IMR-90 (cell line): ENCODE measurements around the gene CYFIP1. TPM values are rescaled to one million over a fixed set of nuclear protein-coding genes. Genes with fewer than 3 reads are reported as not detected.

Experiments used
- ATAC-seq: fragments of 200-7000 bp; cut with Tn5 transposase; 2 replicates; pipeline ENCODE4 v1.9.1; 2020; ENCODE audit warnings: low read depth, mild to moderate bottlenecking, moderate library complexity
- BruUV-seq: library from RNA; stranded (reverse); fragments of 400-500 nt; replicated peaks from 2 replicates; lab custom pipeline; 2021; lab: Mats Ljungman, UMichigan
- CTCF ChIA-PET: fragments of 300-600 bp; formaldehyde crosslinking; extraction: SDS; loops from one replicate; lab custom pipeline; 2021; ENCODE audit warnings: antibody characterized with exemption; lab: Yijun Ruan, JAX
- POLR2A ChIA-PET: fragments of 300-600 bp; sonication (Branson Sonifier 250); formaldehyde crosslinking; loops from one replicate; lab custom pipeline; 2022; ENCODE audit warnings: antibody characterized with exemption; ENCODE audit not compliant: unreplicated experiment; lab: Charles Lee
- DNase-seq: peaks from one replicate; pipeline ENCODE4 v3.0.0; 2013
- H2AFZ ChIP-seq: replicated peaks from 2 replicates; pipeline ENCODE3; 2013; ENCODE audit warnings: low read length, mild to moderate bottlenecking; ENCODE audit not compliant: poor library complexity
- H2AK5ac ChIP-seq: 2 replicates; pipeline ENCODE4 v1.6.1; 2013; ENCODE audit warnings: low read depth, low read length, inconsistent platforms
- H2AK9ac ChIP-seq: replicated peaks from 2 replicates; pipeline ENCODE3; 2013; ENCODE audit warnings: mild to moderate bottlenecking, low read depth, low read length, moderate library complexity; ENCODE audit not compliant: poor library complexity
- H2BK120ac ChIP-seq: 2 replicates; pipeline ENCODE4 v1.6.1; 2013; ENCODE audit warnings: low read depth, low read length, inconsistent platforms
- H2BK15ac ChIP-seq: 3 replicates; pipeline ENCODE4 v1.6.1; 2013; ENCODE audit warnings: low read depth, low read length, inconsistent platforms
- H2BK20ac ChIP-seq: 2 replicates; pipeline ENCODE4 v1.6.1; 2013; ENCODE audit warnings: low read depth, mild to moderate bottlenecking, inconsistent platforms, low read length, moderate library complexity
- H2BK5ac ChIP-seq: 2 replicates; pipeline ENCODE4 v1.6.1; 2013; ENCODE audit warnings: mild to moderate bottlenecking, low read depth, low read length, inconsistent platforms; ENCODE audit not compliant: poor library complexity, severe bottlenecking
- H3K14ac ChIP-seq: replicated peaks from 2 replicates; pipeline ENCODE4 v1.6.1; 2013; ENCODE audit warnings: low read depth, low read length, inconsistent platforms
- H3K18ac ChIP-seq: 2 replicates; pipeline ENCODE4 v1.6.1; 2013; ENCODE audit warnings: low read depth, low read length, control low read depth
- H3K23ac ChIP-seq: 2 replicates; pipeline ENCODE4 v1.6.1; 2013; ENCODE audit warnings: low read depth, low read length, inconsistent platforms
- H3K27ac ChIP-seq: 2 replicates; pipeline ENCODE4 v1.5.1; 2013; ENCODE audit warnings: mild to moderate bottlenecking, control low read depth, low read length; ENCODE audit not compliant: insufficient read depth
- H3K27me3 ChIP-seq: 2 replicates; pipeline ENCODE4 v1.6.1; 2013; ENCODE audit warnings: low read length; ENCODE audit not compliant: control insufficient read depth, insufficient read depth
- H3K36me3 ChIP-seq: 2 replicates; pipeline ENCODE4 v1.6.1; 2013; ENCODE audit warnings: low read length, mixed read lengths; ENCODE audit not compliant: control insufficient read depth, insufficient read depth
- H3K4ac ChIP-seq: 2 replicates; pipeline ENCODE4 v1.6.1; 2013; ENCODE audit warnings: low read depth, low read length, inconsistent platforms
- H3K4me1 ChIP-seq: 2 replicates; pipeline ENCODE4 v1.6.1; 2013; ENCODE audit warnings: low read length, mixed read lengths; ENCODE audit not compliant: control insufficient read depth, insufficient read depth
- H3K4me2 ChIP-seq: 2 replicates; pipeline ENCODE4 v1.6.1; 2013; ENCODE audit warnings: low read depth, mild to moderate bottlenecking, control low read depth, low read length, moderate library complexity
- H3K4me3 ChIP-seq: 2 replicates; pipeline ENCODE4 v1.5.1; 2013; ENCODE audit warnings: low read depth, mild to moderate bottlenecking, control low read depth, low read length, moderate library complexity; ENCODE audit not compliant: insufficient read depth
- H3K56ac ChIP-seq: 2 replicates; pipeline ENCODE4 v1.6.1; 2013; ENCODE audit warnings: low read length, inconsistent platforms; ENCODE audit not compliant: insufficient read depth; ENCODE audit errors: extremely low read depth
- H3K79me1 ChIP-seq, 2 experiments: 2 replicates each; pipeline ENCODE4 v1.6.1; 2013; ENCODE audit warnings: low read length in 2 of 2, inconsistent platforms in 1 of 2, low read depth in 1 of 2
- H3K9ac ChIP-seq: 2 replicates; pipeline ENCODE4 v1.6.1; 2013; ENCODE audit warnings: low read depth, low read length, control low read depth
- H3K9me1 ChIP-seq: 2 replicates; pipeline ENCODE4 v1.6.1; 2013; ENCODE audit warnings: low read length, inconsistent platforms; ENCODE audit not compliant: insufficient read depth
- H3K9me3 ChIP-seq: 2 replicates; pipeline ENCODE4 v1.6.1; 2013; ENCODE audit warnings: low read length; ENCODE audit not compliant: control insufficient read depth, insufficient read depth
- H4K20me1 ChIP-seq: 2 replicates; pipeline ENCODE4 v1.6.1; 2013; ENCODE audit warnings: low read length, inconsistent platforms; ENCODE audit not compliant: insufficient read depth
- H4K5ac ChIP-seq: 2 replicates; pipeline ENCODE4 v1.6.1; 2013; ENCODE audit warnings: mild to moderate bottlenecking, low read depth, low read length, control low read depth
- H4K8ac ChIP-seq, 2 experiments: 2 replicates each; pipeline ENCODE4 v1.6.1; 2013; ENCODE audit warnings: low read depth in 2 of 2, low read length in 2 of 2, control low read depth in 1 of 2, inconsistent platforms in 1 of 2
- H4K91ac ChIP-seq: 2 replicates; pipeline ENCODE4 v1.6.1; 2013; ENCODE audit warnings: low read depth, low read length, inconsistent platforms; ENCODE audit not compliant: insufficient read depth
- FOS ChIP-seq: fragments of 150-350 bp; IDR thresholded peaks from 2 replicates; pipeline ENCODE4 v1.6.1; 2016; ENCODE audit warnings: low read depth, low read length
- MAFK ChIP-seq: IDR thresholded peaks from 2 replicates; pipeline ENCODE4 v1.6.1; 2012; ENCODE audit warnings: low read depth, low read length, improper control_type of control experiment
- MAZ ChIP-seq: IDR thresholded peaks from 2 replicates; pipeline ENCODE4 v1.6.1; 2012; ENCODE audit warnings: low read depth, mild to moderate bottlenecking, low read length, improper control_type of control experiment, moderate library complexity, borderline replicate concordance
- RCOR1 ChIP-seq: IDR thresholded peaks from 2 replicates; pipeline ENCODE4 v1.6.1; 2012; ENCODE audit warnings: mild to moderate bottlenecking, low read length, improper control_type of control experiment; ENCODE audit not compliant: insufficient replicate concordance
- WGBS, 2 experiments: methylation state at CpG; one replicate each; pipeline versions ENCODE4 v1.1.5 to v1.1.7; 2013; ENCODE audit warnings: missing lambda C conversion rate in 2 of 2; ENCODE audit not compliant: insufficient read length in 1 of 2; ENCODE audit errors: extremely low coverage in 2 of 2; 5-methylcytosine and 5-hydroxymethylcytosine counted together
- dilution Hi-C: fragments of 300-500 bp; cut with HindIII; formaldehyde crosslinking; loops from one replicate; pipeline ENCODE4 v1.14.3; 2018; ENCODE audit warnings: low sequenced_read_pairs; ENCODE audit not compliant: unreplicated experiment
- in situ Hi-C: fragments of 300-500 bp; cut with MboI; formaldehyde crosslinking; loops from 3 replicates; pipeline ENCODE4 v1.14.3; 2019; ENCODE audit warnings: low sequenced_read_pairs, inconsistent platforms, mixed read lengths
- intact Hi-C: fragments of 100-400 bp; cut with micrococcal nuclease; formaldehyde crosslinking; loops from 2 replicates; pipeline ENCODE4 v1.10.0; 2022
- polyA plus RNA-seq, 3 experiments: library from polyadenylated mRNA; depleted of rRNA; stranded (reverse); fragments of >200 nt; gene quantifications; 2 replicates each; pipeline ENCODE4 v1.2.3, GENCODE V29; 2012; ENCODE audit warnings: low replicate concordance in 1 of 3
- total RNA-seq: library from RNA; depleted of rRNA; stranded (reverse); fragments of >200 nt; gene quantifications from 2 replicates; pipeline ENCODE4 v1.2.3, GENCODE V29; 2012
- TF ChIP-seq, protein P1 (sequence below): fragments of 150-350 bp; IDR thresholded peaks from 2 replicates; pipeline ENCODE4 v1.6.1; 2017; ENCODE audit warnings: mild to moderate bottlenecking, antibody characterized with exemption, low read length, low read depth
- TF ChIP-seq, protein P2 (sequence below): fragments of 150-350 bp; IDR thresholded peaks from 2 replicates; pipeline ENCODE4 v1.6.1; 2016; ENCODE audit warnings: low read depth, mild to moderate bottlenecking, low read length, moderate library complexity, borderline replicate concordance
- TF ChIP-seq, protein P3 (sequence below): conservative IDR thresholded peaks from 2 replicates; pipeline ENCODE4 v1.5.1; 2012; ENCODE audit warnings: mild to moderate bottlenecking, low read depth, low read length, improper control_type of control experiment

The CYFIP1 gene
- total and polyA plus RNA-seq, 2 of the 4 experiments (the other 2 are of a cell fraction): 58.4 to 163 TPM

DNA sequence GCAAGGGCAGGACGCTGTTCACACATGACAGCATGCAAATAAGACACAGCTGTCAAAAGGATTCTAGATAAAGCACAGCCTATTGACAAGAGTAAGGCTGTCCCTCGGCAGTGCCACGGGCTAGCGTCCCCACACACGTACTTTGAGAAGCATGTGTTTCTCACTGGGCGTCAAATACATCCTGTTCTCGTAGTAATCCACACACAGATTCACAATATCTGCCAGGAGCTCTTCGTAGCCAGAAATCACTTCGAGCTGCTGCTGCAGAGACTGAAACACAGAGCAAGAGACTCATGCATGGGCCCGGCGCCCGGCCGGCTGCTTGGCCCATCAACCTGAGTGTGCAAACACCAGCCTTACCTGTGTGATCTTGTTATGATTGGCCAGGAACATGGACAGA is 41.1 kb downstream of the CYFIP1 start:
- TF ChIP-seq, protein P1, sequence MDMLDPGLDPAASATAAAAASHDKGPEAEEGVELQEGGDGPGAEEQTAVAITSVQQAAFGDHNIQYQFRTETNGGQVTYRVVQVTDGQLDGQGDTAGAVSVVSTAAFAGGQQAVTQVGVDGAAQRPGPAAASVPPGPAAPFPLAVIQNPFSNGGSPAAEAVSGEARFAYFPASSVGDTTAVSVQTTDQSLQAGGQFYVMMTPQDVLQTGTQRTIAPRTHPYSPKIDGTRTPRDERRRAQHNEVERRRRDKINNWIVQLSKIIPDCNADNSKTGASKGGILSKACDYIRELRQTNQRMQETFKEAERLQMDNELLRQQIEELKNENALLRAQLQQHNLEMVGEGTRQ: no peak
- TF ChIP-seq MAZ (no peak), MAFK (no peak), RCOR1 (no peak), FOS (no peak)
- TF ChIP-seq, protein P2, sequence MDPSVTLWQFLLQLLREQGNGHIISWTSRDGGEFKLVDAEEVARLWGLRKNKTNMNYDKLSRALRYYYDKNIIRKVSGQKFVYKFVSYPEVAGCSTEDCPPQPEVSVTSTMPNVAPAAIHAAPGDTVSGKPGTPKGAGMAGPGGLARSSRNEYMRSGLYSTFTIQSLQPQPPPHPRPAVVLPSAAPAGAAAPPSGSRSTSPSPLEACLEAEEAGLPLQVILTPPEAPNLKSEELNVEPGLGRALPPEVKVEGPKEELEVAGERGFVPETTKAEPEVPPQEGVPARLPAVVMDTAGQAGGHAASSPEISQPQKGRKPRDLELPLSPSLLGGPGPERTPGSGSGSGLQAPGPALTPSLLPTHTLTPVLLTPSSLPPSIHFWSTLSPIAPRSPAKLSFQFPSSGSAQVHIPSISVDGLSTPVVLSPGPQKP: no peak
- TF ChIP-seq, protein P3, sequence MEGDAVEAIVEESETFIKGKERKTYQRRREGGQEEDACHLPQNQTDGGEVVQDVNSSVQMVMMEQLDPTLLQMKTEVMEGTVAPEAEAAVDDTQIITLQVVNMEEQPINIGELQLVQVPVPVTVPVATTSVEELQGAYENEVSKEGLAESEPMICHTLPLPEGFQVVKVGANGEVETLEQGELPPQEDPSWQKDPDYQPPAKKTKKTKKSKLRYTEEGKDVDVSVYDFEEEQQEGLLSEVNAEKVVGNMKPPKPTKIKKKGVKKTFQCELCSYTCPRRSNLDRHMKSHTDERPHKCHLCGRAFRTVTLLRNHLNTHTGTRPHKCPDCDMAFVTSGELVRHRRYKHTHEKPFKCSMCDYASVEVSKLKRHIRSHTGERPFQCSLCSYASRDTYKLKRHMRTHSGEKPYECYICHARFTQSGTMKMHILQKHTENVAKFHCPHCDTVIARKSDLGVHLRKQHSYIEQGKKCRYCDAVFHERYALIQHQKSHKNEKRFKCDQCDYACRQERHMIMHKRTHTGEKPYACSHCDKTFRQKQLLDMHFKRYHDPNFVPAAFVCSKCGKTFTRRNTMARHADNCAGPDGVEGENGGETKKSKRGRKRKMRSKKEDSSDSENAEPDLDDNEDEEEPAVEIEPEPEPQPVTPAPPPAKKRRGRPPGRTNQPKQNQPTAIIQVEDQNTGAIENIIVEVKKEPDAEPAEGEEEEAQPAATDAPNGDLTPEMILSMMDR: no peak

More for the DNA sequence above, 41.1 kb downstream of the CYFIP1 start:
- Histone ChIP-seq H3K23ac (no peak overlapping the region), H2BK15ac (no peak overlapping the region), H3K27me3 (no peaks in the 10 kb centered on the region), H3K79me1 (peaks cover 15 to 37% of the 10 kb centered on the region in 2 experiments; a peak in 3 of 4 replicates), H3K9me1 (0 out of 2 replicates have a peak, but pooled peaks cover 4% of the 10 kb centered on the region), H3K18ac (no peak overlapping the region), H2AFZ (no peak overlapping the region), H3K4me2 (no peak overlapping the region), H2BK20ac (no peak overlapping the region), H3K14ac (no peak overlapping the region), H2AK5ac (no peak overlapping the region), H2AK9ac (no peak overlapping the region), H4K5ac (no peak overlapping the region), H3K4me3 (no peak overlapping the region), H2BK120ac (no peak overlapping the region), H3K9ac (no peak overlapping the region), H3K56ac (no peak overlapping the region), H4K20me1 (peaks cover 4% of the 10 kb centered on the region; the same call in 1 of the 2 replicates), H3K27ac (no peak overlapping the region), H3K4me1 (no peaks in the 10 kb centered on the region), H4K8ac (no peak overlapping the region), H3K36me3 (peaks cover 66% of the 10 kb centered on the region), H4K91ac (no peak overlapping the region), H3K4ac (no peak overlapping the region), H3K9me3 (no peaks in the 10 kb centered on the region), H2BK5ac (no peak overlapping the region)
- intact Hi-C loops (no loop called here), in situ Hi-C loops (no loop called here), dilution Hi-C loops (no loop called here)
- no peak for DNase-seq
- no TSS peak for BruUV-seq
- ATAC-seq: no peak
- POLR2A ChIA-PET: no interaction called here
- CTCF ChIA-PET: no interaction called here
- 69% methylated on average over 5 of the region's 13 CpGs; no CpG with 5 or more reads in 1 of the 2 experiments for WGBS, 2 experiments
